DND-41 (cell line): Measurements from ENCODE around the gene SEC61A2.

ENCODE experiments used
- ATAC-seq: fragments of 200-7000 bp; cut with Tn5 transposase; 3 replicates; pipeline ENCODE4 v1.9.1; 2021; ENCODE audit warnings: low read depth; ENCODE audit not compliant: insufficient read depth
- DNase-seq: peaks from one replicate; pipeline ENCODE4 v3.0.0-alpha.2; 2020
- H2AFZ ChIP-seq: 2 replicates; pipeline ENCODE4 v1.6.0; 2012; ENCODE audit warnings: low read depth, low read length
- H3K27ac ChIP-seq: 2 replicates; pipeline ENCODE4 v1.5.1; 2012; ENCODE audit warnings: low read length, inconsistent platforms
- H3K27me3 ChIP-seq: fragments of 200-600 bp; sonication (generic); 2 replicates; pipeline ENCODE4 v1.6.0; 2012; ENCODE audit warnings: low read length, mild to moderate bottlenecking, inconsistent platforms; ENCODE audit not compliant: insufficient read depth, poor library complexity
- H3K36me3 ChIP-seq: 2 replicates; pipeline ENCODE4 v1.5.1; 2012; ENCODE audit warnings: low read length, inconsistent platforms; ENCODE audit not compliant: insufficient read depth
- H3K4me1 ChIP-seq: 2 replicates; pipeline ENCODE4 v1.5.1; 2012; ENCODE audit warnings: mild to moderate bottlenecking, low read length; ENCODE audit not compliant: insufficient read depth
- H3K4me2 ChIP-seq: 2 replicates; pipeline ENCODE4 v1.6.0; 2012; ENCODE audit warnings: mild to moderate bottlenecking, moderate library complexity, low read length, inconsistent platforms; ENCODE audit not compliant: insufficient read depth
- H3K4me3 ChIP-seq, 2 experiments: fragments of 200-600 bp in 1 of 2; shearing (Covaris generic) in 1 of 2; 2 replicates each; pipeline ENCODE4 v1.5.1; 2012 to 2016; ENCODE audit warnings: inconsistent platforms in 2 of 2, low read length in 2 of 2, mild to moderate bottlenecking in 2 of 2, low read depth in 1 of 2, moderate library complexity in 1 of 2
- H3K79me2 ChIP-seq: 2 replicates; pipeline ENCODE4 v1.6.0; 2012; ENCODE audit warnings: low read length, inconsistent platforms; ENCODE audit not compliant: insufficient read depth
- H3K9ac ChIP-seq: 2 replicates; pipeline ENCODE4 v1.6.0; 2012; ENCODE audit warnings: low read depth, mild to moderate bottlenecking, inconsistent platforms, low read length, moderate library complexity
- H3K9me3 ChIP-seq: 2 replicates; pipeline ENCODE4 v1.5.1; 2012; ENCODE audit warnings: low read length, moderate library complexity, mild to moderate bottlenecking, inconsistent platforms; ENCODE audit not compliant: insufficient read depth, severe bottlenecking
- H4K20me1 ChIP-seq: 2 replicates; pipeline ENCODE4 v1.6.0; 2012; ENCODE audit warnings: low read length; ENCODE audit not compliant: insufficient read depth
- EZH2 ChIP-seq: IDR thresholded peaks from 3 replicates; pipeline ENCODE4 v1.6.1; 2012; ENCODE audit warnings: borderline replicate concordance, low read depth, mild to moderate bottlenecking, moderate library complexity, low read length, inconsistent platforms; ENCODE audit not compliant: severe bottlenecking
- TF ChIP-seq, protein P1 (sequence below): IDR thresholded peaks from 2 replicates; pipeline ENCODE4 v1.5.1; 2012; ENCODE audit warnings: borderline replicate concordance, low read length, moderate library complexity, mild to moderate bottlenecking; ENCODE audit not compliant: poor library complexity, severe bottlenecking; ENCODE audit errors: extremely low read depth

The SEC61A2 gene

DNA sequence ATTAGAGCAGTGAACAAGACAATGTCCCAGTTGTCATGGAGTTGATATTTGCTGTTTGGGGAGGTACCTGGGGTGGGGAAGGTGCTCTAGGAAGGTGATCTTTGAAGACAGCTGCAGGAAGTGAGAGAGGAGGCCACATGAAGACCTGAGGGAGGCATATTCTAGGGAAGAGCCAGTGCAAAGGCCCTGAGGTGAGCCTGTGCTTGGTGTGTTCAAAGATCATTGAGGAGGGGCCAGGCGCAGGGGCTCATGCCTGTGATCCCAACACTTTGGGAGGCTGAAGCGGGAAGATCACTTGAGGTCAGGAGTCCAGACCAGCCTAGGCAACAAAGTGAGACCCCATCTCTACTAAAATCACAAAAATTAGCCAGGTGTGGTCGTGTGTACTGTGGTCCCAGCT is 15.1 kb downstream of the SEC61A2 start:
- Histone ChIP-seq H3K79me2 (no peaks in the 10 kb centered on the region), H3K36me3 (peaks cover 60% of the 10 kb centered on the region), H2AFZ (no peak overlapping the region), H3K27ac (no peak overlapping the region), H3K9ac (no peak overlapping the region), H4K20me1 (no peaks in the 10 kb centered on the region), H3K4me1 (no peaks in the 10 kb centered on the region), H3K4me2 (no peak overlapping the region), H3K4me3 (no peak overlapping the region), H3K27me3 (no peaks in the 10 kb centered on the region), H3K9me3 (no peaks in the 10 kb centered on the region)
- no peak for TF ChIP-seq EZH2
- TF ChIP-seq, protein P1, sequence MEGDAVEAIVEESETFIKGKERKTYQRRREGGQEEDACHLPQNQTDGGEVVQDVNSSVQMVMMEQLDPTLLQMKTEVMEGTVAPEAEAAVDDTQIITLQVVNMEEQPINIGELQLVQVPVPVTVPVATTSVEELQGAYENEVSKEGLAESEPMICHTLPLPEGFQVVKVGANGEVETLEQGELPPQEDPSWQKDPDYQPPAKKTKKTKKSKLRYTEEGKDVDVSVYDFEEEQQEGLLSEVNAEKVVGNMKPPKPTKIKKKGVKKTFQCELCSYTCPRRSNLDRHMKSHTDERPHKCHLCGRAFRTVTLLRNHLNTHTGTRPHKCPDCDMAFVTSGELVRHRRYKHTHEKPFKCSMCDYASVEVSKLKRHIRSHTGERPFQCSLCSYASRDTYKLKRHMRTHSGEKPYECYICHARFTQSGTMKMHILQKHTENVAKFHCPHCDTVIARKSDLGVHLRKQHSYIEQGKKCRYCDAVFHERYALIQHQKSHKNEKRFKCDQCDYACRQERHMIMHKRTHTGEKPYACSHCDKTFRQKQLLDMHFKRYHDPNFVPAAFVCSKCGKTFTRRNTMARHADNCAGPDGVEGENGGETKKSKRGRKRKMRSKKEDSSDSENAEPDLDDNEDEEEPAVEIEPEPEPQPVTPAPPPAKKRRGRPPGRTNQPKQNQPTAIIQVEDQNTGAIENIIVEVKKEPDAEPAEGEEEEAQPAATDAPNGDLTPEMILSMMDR, result no peak
- DNase-seq (no peak), ATAC-seq (no peak)

DNA sequence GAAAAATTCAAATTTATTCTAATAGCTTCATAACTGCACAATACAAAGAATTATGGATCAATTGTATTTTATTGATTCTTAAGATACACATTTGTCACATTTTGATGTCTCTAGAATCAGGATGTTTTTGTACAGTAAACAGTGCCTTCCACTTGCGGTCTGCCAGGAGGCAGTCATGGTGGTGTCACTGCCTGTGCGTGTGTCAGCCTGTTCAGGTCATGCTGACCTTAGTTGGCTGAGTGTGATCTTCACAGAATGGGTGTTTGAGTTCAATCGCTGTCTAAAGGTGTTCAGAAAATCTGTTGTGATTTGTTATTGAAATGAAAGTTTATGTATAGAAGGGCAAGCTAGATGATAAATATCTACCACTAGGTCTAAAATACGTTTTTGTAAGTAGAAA is 20.7 kb downstream of the SEC61A2 start:
- TF ChIP-seq EZH2, result no peak
- TF ChIP-seq, protein P1, result no peak
- no peak overlapping the region for H3K27ac ChIP-seq
- H3K79me2 ChIP-seq, result no peaks in the 10 kb centered on the region
- no peaks in the 10 kb centered on the region for H3K4me1 ChIP-seq
- DNase-seq, result no peak
- no peaks in the 10 kb centered on the region for H4K20me1 ChIP-seq
- H3K27me3 ChIP-seq, result no peaks in the 10 kb centered on the region
- no peak for ATAC-seq
- no peak overlapping the region for H3K4me2 ChIP-seq
- no peaks in the 10 kb centered on the region for H3K9me3 ChIP-seq
- H3K36me3 ChIP-seq, result peaks cover 42% of the 10 kb centered on the region
- no peak overlapping the region for H2AFZ ChIP-seq
- H3K4me3 ChIP-seq, result no peak overlapping the region
- no peak overlapping the region for H3K9ac ChIP-seq

- TF ChIP-seq, protein P1, result no peak
- TF ChIP-seq EZH2, result no peak
- DNase-seq, result no peak
- H3K4me1 ChIP-seq, result no peaks in the 10 kb centered on the region
- H3K9ac ChIP-seq, result no peak overlapping the region
- no peak overlapping the region for H3K4me2 ChIP-seq
- H3K79me2 ChIP-seq, result no peaks in the 10 kb centered on the region
- no peak for ATAC-seq
- no peaks in the 10 kb centered on the region for H3K9me3 ChIP-seq
- no peak overlapping the region for H2AFZ ChIP-seq
- H3K27ac ChIP-seq, result no peak overlapping the region
- H4K20me1 ChIP-seq, result no peaks in the 10 kb centered on the region
- no peaks in the 10 kb centered on the region for H3K27me3 ChIP-seq
- no peak overlapping the region for H3K4me3 ChIP-seq
- H3K36me3 ChIP-seq, result peaks cover 53% of the 10 kb centered on the region
Measured at GRCh38 chr10:12154516-12154915, 25.0 kb downstream of the SEC61A2 start.

- no peak overlapping the region for H3K4me3 ChIP-seq
- H3K4me1 ChIP-seq, result no peaks in the 10 kb centered on the region
- no peak overlapping the region for H2AFZ ChIP-seq
- H3K27me3 ChIP-seq, result no peaks in the 10 kb centered on the region
- no peak overlapping the region for H3K4me2 ChIP-seq
- H3K9me3 ChIP-seq, result no peaks in the 10 kb centered on the region
- H4K20me1 ChIP-seq, result no peaks in the 10 kb centered on the region
- H3K27ac ChIP-seq, result no peak overlapping the region
- H3K79me2 ChIP-seq, result no peaks in the 10 kb centered on the region
- no peak overlapping the region for H3K9ac ChIP-seq
- TF ChIP-seq, protein P1, result no peak
- no peak for TF ChIP-seq EZH2
- no peak for DNase-seq
- H3K36me3 ChIP-seq, result peaks cover 57% of the 10 kb centered on the region
- ATAC-seq, result no peak
Measured at GRCh38 chr10:12156367-12157123, 27.1 kb downstream of the SEC61A2 start.
